OCI-LY7 (cell line): Measurements from ENCODE around the gene KLK2. TPM values are rescaled to one million over a fixed set of nuclear protein-coding genes. Genes with fewer than 3 reads are reported as not detected.

ENCODE experiments used
- BruUV-seq: library from RNA; stranded (reverse); fragments of 400-500 nt; replicated peaks from 2 replicates; lab custom pipeline; 2021; lab: Mats Ljungman, UMichigan
- CTCF ChIA-PET: fragments of 300-600 bp; sonication (Branson Sonifier 250); formaldehyde crosslinking; loops from one replicate; lab custom pipeline; 2022; ENCODE audit warnings: antibody characterized with exemption; ENCODE audit not compliant: unreplicated experiment; lab: Charles Lee
- POLR2A ChIA-PET: fragments of 300-600 bp; sonication (Branson Sonifier 250); formaldehyde crosslinking; loops from one replicate; lab custom pipeline; 2022; ENCODE audit warnings: antibody characterized with exemption; lab: Charles Lee
- DNase-seq: peaks from one replicate; pipeline ENCODE4 v3.0.0-alpha.2; 2015; ENCODE audit warnings: low spot score
- H2AFZ ChIP-seq: fragments of 200-600 bp; sonication (generic), shearing (Covaris generic); 2 replicates; pipeline ENCODE4 v1.6.1; 2014; ENCODE audit warnings: mild to moderate bottlenecking, antibody characterized with exemption, low read length, moderate library complexity
- H3K27ac ChIP-seq: fragments of 200-600 bp; sonication (generic); 2 replicates; pipeline ENCODE4 v1.5.1; 2014; ENCODE audit warnings: mixed run types, low read depth, mild to moderate bottlenecking, moderate library complexity, low read length, inconsistent platforms; ENCODE audit not compliant: poor library complexity, severe bottlenecking
- H3K36me3 ChIP-seq: fragments of 200-600 bp; sonication (generic); 2 replicates; pipeline ENCODE4 v1.6.1; 2014; ENCODE audit warnings: mild to moderate bottlenecking, antibody characterized with exemption, low read length, moderate library complexity, mixed read lengths; ENCODE audit not compliant: insufficient read depth
- H3K4me1 ChIP-seq: fragments of 200-600 bp; sonication (generic); 2 replicates; pipeline ENCODE4 v1.5.1; 2014; ENCODE audit warnings: mild to moderate bottlenecking, low read length; ENCODE audit not compliant: insufficient read depth, poor library complexity, severe bottlenecking
- H3K4me2 ChIP-seq: fragments of 200-600 bp; sonication (generic); 2 replicates; pipeline ENCODE4 v1.6.1; 2014; ENCODE audit warnings: mild to moderate bottlenecking, low read length
- H3K4me3 ChIP-seq: fragments of 200-600 bp; sonication (generic); 2 replicates; pipeline ENCODE4 v1.5.1; 2014; ENCODE audit warnings: mild to moderate bottlenecking, low read depth, low read length; ENCODE audit not compliant: poor library complexity, severe bottlenecking
- H3K79me2 ChIP-seq: fragments of 200-600 bp; sonication (generic); 2 replicates; pipeline ENCODE4 v1.6.1; 2016; ENCODE audit warnings: low read depth, mild to moderate bottlenecking, low read length, moderate library complexity, mixed read lengths; ENCODE audit not compliant: insufficient read depth
- H3K9me2 ChIP-seq: fragments of 200-600 bp; sonication (generic); 2 replicates; pipeline ENCODE4 v1.6.1; 2016; ENCODE audit warnings: mild to moderate bottlenecking, low read length, mixed read lengths; ENCODE audit not compliant: insufficient read depth
- H3K9me3 ChIP-seq: fragments of 200-600 bp; sonication (generic); 2 replicates; pipeline ENCODE4 v1.6.1; 2014; ENCODE audit warnings: mild to moderate bottlenecking, mixed run types, low read length, mixed read lengths
- H4K20me1 ChIP-seq: fragments of 200-600 bp; sonication (generic); 2 replicates; pipeline ENCODE4 v1.6.1; 2014; ENCODE audit warnings: mild to moderate bottlenecking, antibody characterized with exemption, low read length, moderate library complexity, mixed read lengths; ENCODE audit not compliant: insufficient read depth
- CTCF ChIP-seq: fragments of 200-600 bp; sonication (generic); conservative IDR thresholded peaks from 2 replicates; pipeline ENCODE4 v1.5.1; 2014; ENCODE audit warnings: mild to moderate bottlenecking, antibody characterized with exemption, low read length, moderate library complexity, mixed read lengths
- EZH2phosphoT487 ChIP-seq: fragments of 200-600 bp; sonication (generic); IDR thresholded peaks from 2 replicates; pipeline ENCODE4 v1.6.1; 2018; ENCODE audit warnings: low read depth, borderline replicate concordance, mild to moderate bottlenecking, mixed run types, antibody characterized with exemption, low read length, moderate library complexity, mixed read lengths
- intact Hi-C: fragments of 100-400 bp; cut with micrococcal nuclease; formaldehyde crosslinking; loops from one replicate; pipeline ENCODE4 v1.10.0; 2022; ENCODE audit not compliant: unreplicated experiment
- total RNA-seq, 2 experiments: library from RNA; depleted of rRNA in 1 of 2; stranded (reverse); fragments of >200 nt in 1 of 2; shearing (Covaris generic) in 1 of 2; gene quantifications; 2 replicates each; pipeline ENCODE4 v1.2.3, GENCODE V29; 2014 to 2022

The KLK2 gene
- total RNA-seq, 2 experiments from 2014 or later, result not detected

GRCh38 chr19:50861496-50862286, 11.5 kb upstream of the KLK2 start:
- no peak for TF ChIP-seq EZH2phosphoT487
- TF ChIP-seq CTCF, result no peak

GRCh38 chr19:50869479-50869878, 3.8 kb upstream of the KLK2 start:
- Histone ChIP-seq H4K20me1 (no peaks in the 10 kb centered on the region), H3K9me2 (no peaks in the 10 kb centered on the region), H3K4me2 (no peak overlapping the region), H3K4me3 (no peak overlapping the region), H3K79me2 (no peaks in the 10 kb centered on the region), H3K9me3 (no peaks in the 10 kb centered on the region), H3K36me3 (no peaks in the 10 kb centered on the region), H2AFZ (no peak overlapping the region), H3K27ac (no peak overlapping the region), H3K4me1 (no peaks in the 10 kb centered on the region)
- TF ChIP-seq CTCF (no peak), EZH2phosphoT487 (no peak)
- ChIA-PET POLR2A (no interaction called here), CTCF (no interaction called here)
- DNase-seq, result no peak
- intact Hi-C loops, result no loop called here
- BruUV-seq, result no TSS peak

More at GRCh38 chr19:50861496-50862286, 11.5 kb upstream of the KLK2 start:
- CTCF ChIA-PET, result no interaction called here
- BruUV-seq, result no TSS peak
- H3K27ac ChIP-seq, result no peak overlapping the region
- intact Hi-C loops, result no loop called here
- H3K4me2 ChIP-seq, result no peak overlapping the region
- H3K4me3 ChIP-seq, result no peak overlapping the region
- no peak for DNase-seq
- no peak overlapping the region for H2AFZ ChIP-seq
- POLR2A ChIA-PET, result no interaction called here
- H3K9me2 ChIP-seq, result no peaks in the 10 kb centered on the region
- H3K4me1 ChIP-seq, result no peaks in the 10 kb centered on the region
- H3K79me2 ChIP-seq, result no peaks in the 10 kb centered on the region
- H4K20me1 ChIP-seq, result no peaks in the 10 kb centered on the region
- H3K9me3 ChIP-seq, result no peaks in the 10 kb centered on the region
- H3K36me3 ChIP-seq, result no peaks in the 10 kb centered on the region

- Histone ChIP-seq H4K20me1 (no peaks in the 10 kb centered on the region), H2AFZ (no peak overlapping the region), H3K4me3 (no peak overlapping the region), H3K36me3 (no peaks in the 10 kb centered on the region), H3K9me3 (no peaks in the 10 kb centered on the region), H3K9me2 (no peaks in the 10 kb centered on the region), H3K4me2 (no peak overlapping the region), H3K27ac (no peak overlapping the region), H3K79me2 (no peaks in the 10 kb centered on the region), H3K4me1 (no peaks in the 10 kb centered on the region)
- BruUV-seq, result no TSS peak
- ChIA-PET CTCF (no interaction called here), POLR2A (no interaction called here)
- DNase-seq, result no peak
- TF ChIP-seq EZH2phosphoT487 (no peak), CTCF (no peak)
- intact Hi-C loops, result no loop called here
Measured at GRCh38 chr19:50870417-50871089, 2.7 kb upstream of the KLK2 start.
